BLaER1 treated with 17β-estradiol and CSF1 and Interleukin-3, amounts not matched to agents 10 nM and 100 nM (cell line): Measurements from ENCODE around the gene GPR26.

Experiments
- H3K27ac ChIP-seq, 11 experiments: shearing (Covaris generic); formaldehyde crosslinking; 2 replicates each; pipeline ENCODE4 v1.8.1; 2022
- H3K27me3 ChIP-seq, 11 experiments: shearing (Covaris generic); formaldehyde crosslinking; 2 replicates each; pipeline ENCODE4 v1.8.1; 2022
- H3K36me3 ChIP-seq, 11 experiments: shearing (Covaris generic); formaldehyde crosslinking; 2 replicates each; pipeline ENCODE4 v1.8.1; 2022
- H3K4me1 ChIP-seq, 10 experiments: shearing (Covaris generic); formaldehyde crosslinking; 2 replicates each; pipeline ENCODE4 v1.8.1; 2022
- H3K4me2 ChIP-seq, 11 experiments: shearing (Covaris generic); formaldehyde crosslinking; 2 replicates each; pipeline ENCODE4 v1.8.1; 2022
- H3K4me3 ChIP-seq, 10 experiments: shearing (Covaris generic); formaldehyde crosslinking; 2 replicates each; pipeline ENCODE4 v1.8.1; 2022
- H3K9ac ChIP-seq, 11 experiments: shearing (Covaris generic); formaldehyde crosslinking; 2 replicates each; pipeline ENCODE4 v1.8.1; 2022
- H3K9me3 ChIP-seq, 11 experiments: shearing (Covaris generic); formaldehyde crosslinking; replicated peaks in 1 of 11; 2 replicates each; pipeline ENCODE4 v1.8.1; 2022
- H4K20me1 ChIP-seq, 11 experiments: shearing (Covaris generic); formaldehyde crosslinking; 2 replicates each; pipeline ENCODE4 v1.8.1; 2022
- Cebpa-rat ChIP-seq, 11 experiments: shearing (Covaris generic); IDR thresholded peaks; 2 replicates each; pipeline ENCODE4 v1.8.1; 2022

Gene GPR26

GRCh38 chr10:123683459-123683858, 17.3 kb downstream of the GPR26 start:
- TF ChIP-seq Cebpa-rat (IDR thresholded peaks at IDR 0.05): no peak
- no peaks in the 10 kb centered on the region for H3K9me3 ChIP-seq
- no peaks in the 10 kb centered on the region for H3K36me3 ChIP-seq
- no peak overlapping the region for H3K9ac ChIP-seq
- H3K27me3 ChIP-seq: peaks cover 0 to 8% (median 0%) of the 10 kb centered on the region in 11 experiments; a peak in 1 of 22 replicates
- no peak overlapping the region for H3K4me2 ChIP-seq
- no peak overlapping the region for H3K4me3 ChIP-seq
- peaks cover 0 to 35% (median 14%) of the 10 kb centered on the region in 10 experiments; a peak in 14 of 20 replicates for H3K4me1 ChIP-seq
- peaks cover 0 to 5% (median 0%) of the 10 kb centered on the region in 11 experiments; a peak in 3 of 22 replicates for H4K20me1 ChIP-seq
- no peak overlapping the region for H3K27ac ChIP-seq

DNA sequence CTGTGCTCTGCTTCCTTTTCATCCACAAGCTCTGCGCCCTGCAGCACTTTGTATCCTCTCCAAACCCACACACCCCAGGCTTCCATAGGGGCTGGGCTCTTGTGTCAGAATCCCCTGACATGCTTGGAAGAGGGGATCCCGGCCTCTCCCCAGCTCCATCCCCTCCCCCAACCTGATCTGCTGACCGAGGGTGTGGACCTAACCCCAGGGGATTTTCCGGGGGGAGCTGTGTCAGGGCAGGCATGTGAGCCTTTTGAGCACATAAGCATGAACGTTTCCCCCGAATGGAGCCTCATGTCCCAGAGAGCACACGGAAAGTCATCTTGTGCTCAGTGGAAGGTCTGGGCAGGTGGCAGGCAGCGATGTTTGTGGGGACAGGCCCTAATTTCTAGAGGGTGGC, 17.7 kb downstream of the GPR26 start:
- H3K27ac ChIP-seq: no peak overlapping the region
- H3K4me1 ChIP-seq: peaks cover 0 to 35% (median 14%) of the 10 kb centered on the region in 10 experiments; a peak in 14 of 20 replicates
- H3K27me3 ChIP-seq: peaks cover 0 to 8% (median 0%) of the 10 kb centered on the region in 11 experiments; a peak in 1 of 22 replicates
- no peak overlapping the region for H3K4me2 ChIP-seq
- no peaks in the 10 kb centered on the region for H3K36me3 ChIP-seq
- no peak overlapping the region for H3K9ac ChIP-seq
- H3K4me3 ChIP-seq: no peak overlapping the region
- H4K20me1 ChIP-seq: peaks cover 0 to 5% (median 0%) of the 10 kb centered on the region in 11 experiments; a peak in 3 of 22 replicates
- TF ChIP-seq Cebpa-rat (IDR thresholded peaks at IDR 0.05): no peak
- H3K9me3 ChIP-seq: no peaks in the 10 kb centered on the region

DNA sequence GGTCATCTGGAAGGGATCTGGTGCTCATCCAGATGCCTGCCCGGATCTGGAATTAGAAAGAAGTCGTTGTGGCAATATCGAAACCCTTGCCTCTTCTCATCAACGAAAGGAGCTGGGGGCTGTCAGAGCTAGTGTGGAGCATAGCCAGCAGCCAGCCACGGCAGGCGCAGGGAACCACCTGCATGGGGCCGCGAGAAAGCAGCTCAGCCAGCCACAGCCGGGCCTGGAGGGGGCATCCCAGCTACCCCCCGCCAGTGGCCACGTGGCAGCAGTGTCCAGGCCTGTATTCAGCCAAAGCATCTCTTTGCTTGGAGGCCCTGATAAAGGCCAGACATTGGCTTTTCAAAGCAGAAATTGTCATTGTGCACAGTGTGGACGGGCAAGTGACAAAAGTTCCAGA, 19.1 kb downstream of the GPR26 start:
- TF ChIP-seq Cebpa-rat (IDR thresholded peaks at IDR 0.05): no peak
- peaks cover 0 to 8% (median 0%) of the 10 kb centered on the region in 11 experiments; a peak in 1 of 22 replicates for H3K27me3 ChIP-seq

GRCh38 chr10:123687758-123688157, 21.6 kb downstream of the GPR26 start:
- no peak overlapping the region for H3K4me3 ChIP-seq
- H3K27ac ChIP-seq: no peak overlapping the region
- no peak for TF ChIP-seq Cebpa-rat (IDR thresholded peaks at IDR 0.05)
- no peak overlapping the region for H3K9ac ChIP-seq
- H4K20me1 ChIP-seq: peaks cover 0 to 5% (median 0%) of the 10 kb centered on the region in 11 experiments; a peak in 2 of 22 replicates
- H3K4me2 ChIP-seq: no peak overlapping the region
- H3K4me1 ChIP-seq: peaks cover 0 to 14% (median 5%) of the 10 kb centered on the region in 10 experiments; a peak in 7 of 20 replicates
- no peaks in the 10 kb centered on the region for H3K27me3 ChIP-seq
- H3K9me3 ChIP-seq: no peaks in the 10 kb centered on the region
- no peaks in the 10 kb centered on the region for H3K36me3 ChIP-seq

More for the DNA sequence above, 19.1 kb downstream of the GPR26 start:
- H3K4me1 ChIP-seq: peaks cover 0 to 29% (median 14%) of the 10 kb centered on the region in 10 experiments; a peak in 14 of 20 replicates
- H4K20me1 ChIP-seq: peaks cover 0 to 5% (median 0%) of the 10 kb centered on the region in 11 experiments; a peak in 2 of 22 replicates
- no peak overlapping the region for H3K4me3 ChIP-seq
- H3K36me3 ChIP-seq: no peaks in the 10 kb centered on the region
- H3K4me2 ChIP-seq: no peak overlapping the region
- H3K9ac ChIP-seq: no peak overlapping the region
- H3K27ac ChIP-seq: no peak overlapping the region
- no peaks in the 10 kb centered on the region for H3K9me3 ChIP-seq

- H3K9me3 ChIP-seq: no peaks in the 10 kb centered on the region
- no peaks in the 10 kb centered on the region for H3K36me3 ChIP-seq
- TF ChIP-seq Cebpa-rat (IDR thresholded peaks at IDR 0.05): no peak
- peaks cover 0 to 5% (median 0%) of the 10 kb centered on the region in 11 experiments; a peak in 1 of 22 replicates for H4K20me1 ChIP-seq
- no peak overlapping the region for H3K9ac ChIP-seq
- H3K4me1 ChIP-seq: peaks cover 0 to 11% (median 5%) of the 10 kb centered on the region in 10 experiments; a peak in 7 of 20 replicates
- no peaks in the 10 kb centered on the region for H3K27me3 ChIP-seq
- no peak overlapping the region for H3K27ac ChIP-seq
- H3K4me2 ChIP-seq: no peak overlapping the region
- H3K4me3 ChIP-seq: no peak overlapping the region
Measured at GRCh38 chr10:123689880-123690279, 23.7 kb downstream of the GPR26 start.

- Histone ChIP-seq H3K4me1 (no peaks in the 10 kb centered on the region), H3K27ac (no peak overlapping the region), H3K27me3 (no peaks in the 10 kb centered on the region), H3K9ac (no peak overlapping the region), H3K4me3 (no peak overlapping the region), H4K20me1 (no peaks in the 10 kb centered on the region), H3K36me3 (no peaks in the 10 kb centered on the region), H3K4me2 (no peak overlapping the region), H3K9me3 (no peaks in the 10 kb centered on the region)
- no peak for TF ChIP-seq Cebpa-rat (IDR thresholded peaks at IDR 0.05)
Measured at GRCh38 chr10:123703195-123703790, 37.1 kb downstream of the GPR26 start.

- no peak for TF ChIP-seq Cebpa-rat (IDR thresholded peaks at IDR 0.05)
- no peak overlapping the region for H3K4me3 ChIP-seq
- no peaks in the 10 kb centered on the region for H3K9me3 ChIP-seq
Measured at GRCh38 chr10:123704076-123704475, 37.9 kb downstream of the GPR26 start.

DNA sequence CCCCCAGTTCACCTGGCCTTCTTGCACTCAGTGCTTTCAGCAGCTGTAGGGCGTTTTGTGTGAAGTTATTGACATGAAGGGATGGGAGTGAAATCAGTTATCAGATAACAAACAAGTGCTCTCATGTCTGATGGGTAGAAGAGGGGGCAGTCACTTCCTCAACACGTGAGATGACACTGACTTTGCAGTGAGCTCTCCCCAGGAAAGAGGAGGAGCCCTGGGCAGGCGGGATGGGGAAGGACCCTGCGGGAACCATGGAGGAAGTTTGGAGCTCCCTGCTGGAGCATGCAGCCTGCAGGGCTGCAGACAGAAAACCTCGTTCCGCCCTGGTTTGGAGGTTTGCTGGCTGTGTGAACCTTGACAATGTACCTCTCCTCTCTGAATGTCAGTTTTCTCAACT, 38.7 kb downstream of the GPR26 start:
- no peaks in the 10 kb centered on the region for H3K4me1 ChIP-seq
- no peak overlapping the region for H3K27ac ChIP-seq
- H4K20me1 ChIP-seq: no peaks in the 10 kb centered on the region
- no peaks in the 10 kb centered on the region for H3K36me3 ChIP-seq
- H3K9ac ChIP-seq: no peak overlapping the region
- H3K9me3 ChIP-seq: no peaks in the 10 kb centered on the region
- no peaks in the 10 kb centered on the region for H3K27me3 ChIP-seq
- no peak overlapping the region for H3K4me3 ChIP-seq
- H3K4me2 ChIP-seq: peak overlapping the region in 1 of 11 experiments; percentile 25; a peak in 2 of 22 replicates
- TF ChIP-seq Cebpa-rat (IDR thresholded peaks at IDR 0.05): no peak

More at GRCh38 chr10:123704076-123704475, 37.9 kb downstream of the GPR26 start:
- Histone ChIP-seq H4K20me1 (no peaks in the 10 kb centered on the region), H3K36me3 (no peaks in the 10 kb centered on the region), H3K4me1 (no peaks in the 10 kb centered on the region), H3K4me2 (no peak overlapping the region), H3K9ac (no peak overlapping the region), H3K27me3 (no peaks in the 10 kb centered on the region), H3K27ac (no peak overlapping the region)

DNA sequence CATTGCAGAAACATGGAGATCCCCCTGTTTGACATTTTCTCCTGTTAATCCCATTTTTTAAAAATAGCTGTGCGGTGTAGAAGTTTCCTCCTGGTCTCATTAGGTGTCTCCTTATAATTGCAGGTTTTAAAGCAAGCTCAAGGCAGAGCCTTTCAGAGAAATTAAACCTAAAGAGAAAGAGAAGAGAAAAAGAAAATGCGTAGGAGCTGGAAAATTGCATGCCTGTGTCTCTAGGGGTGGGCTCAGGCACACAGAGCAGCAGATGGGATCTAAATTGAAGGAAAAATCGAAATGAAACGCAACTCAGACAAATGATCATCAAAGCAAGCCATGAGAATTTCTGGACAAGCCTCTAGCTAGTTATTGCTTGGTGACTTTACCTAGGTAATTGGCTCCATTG, 40.1 kb downstream of the GPR26 start:
- Histone ChIP-seq H3K27me3 (no peaks in the 10 kb centered on the region), H3K4me2 (no peak overlapping the region; a peak in 1 of 22 replicates)

DNA sequence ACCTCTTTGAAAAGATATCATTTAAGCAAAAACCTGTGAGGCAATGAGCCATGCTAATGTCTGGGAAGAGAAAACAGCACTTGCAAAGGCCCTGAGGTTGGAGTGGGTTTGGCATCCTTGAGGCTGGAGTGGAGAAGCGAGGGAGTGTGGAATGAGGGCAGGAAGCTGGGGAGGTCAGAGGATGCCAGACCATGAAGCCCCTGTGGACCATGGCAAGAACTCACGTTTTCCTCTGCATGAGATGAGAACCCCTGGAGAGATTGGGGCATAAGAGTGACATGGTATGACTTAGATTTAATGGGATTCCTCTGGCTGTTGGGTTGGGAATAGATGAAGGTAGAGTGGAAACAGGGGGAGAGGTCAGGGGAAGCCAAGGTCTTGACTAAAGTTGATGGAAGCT, 49.4 kb downstream of the GPR26 start:
- Histone ChIP-seq H3K9me3 (peaks cover 8 to 15% (median 10%) of the 10 kb centered on the region in 11 experiments; a peak in 19 of 22 replicates), H4K20me1 (no peaks in the 10 kb centered on the region), H3K27ac (no peak overlapping the region), H3K9ac (no peak overlapping the region), H3K4me2 (no peak overlapping the region), H3K4me3 (no peak overlapping the region), H3K4me1 (no peaks in the 10 kb centered on the region; a peak in 1 of 20 replicates), H3K36me3 (no peaks in the 10 kb centered on the region), H3K27me3 (no peaks in the 10 kb centered on the region)
- TF ChIP-seq Cebpa-rat (IDR thresholded peaks at IDR 0.05): no peak

More for the DNA sequence above, 40.1 kb downstream of the GPR26 start:
- Histone ChIP-seq H3K4me3 (no peak overlapping the region), H4K20me1 (no peaks in the 10 kb centered on the region), H3K36me3 (no peaks in the 10 kb centered on the region), H3K4me1 (no peaks in the 10 kb centered on the region), H3K9me3 (no peaks in the 10 kb centered on the region), H3K27ac (no peak overlapping the region), H3K9ac (no peak overlapping the region)
- no peak for TF ChIP-seq Cebpa-rat (IDR thresholded peaks at IDR 0.05)
